Epithelial cell of proximal tubule (primary cell): ENCODE data around the gene FGB. TPM values are rescaled to one million over a fixed set of nuclear protein-coding genes. Genes with fewer than 3 reads are reported as not detected.

Experiments used
- DNase-seq: peaks from one replicate; pipeline ENCODE4 v3.0.0-alpha.2; 2011; ENCODE audit warnings: low read depth
- H3K4me3 ChIP-seq: 2 replicates; pipeline ENCODE4 v1.5.1; 2011; ENCODE audit warnings: low read depth, mild to moderate bottlenecking, low read length
- total RNA-seq: library from RNA; depleted of rRNA; stranded (reverse); fragments of >200 nt; gene quantifications from 2 replicates; pipeline ENCODE4 v1.2.3, GENCODE V29; 2015
- TF ChIP-seq, protein P1 (sequence below): conservative IDR thresholded peaks from 2 replicates; pipeline ENCODE4 v1.5.1; 2012; ENCODE audit warnings: low read depth, mild to moderate bottlenecking, low read length

Gene FGB
- total RNA-seq, 1 donor from 2014 or later = 2.9 TPM

GRCh38 chr4:154578919-154579318 is 16.1 kb downstream of the FGB start:
- DNase-seq = no peak
- no peak overlapping the region for H3K4me3 ChIP-seq
- TF ChIP-seq, protein P1, sequence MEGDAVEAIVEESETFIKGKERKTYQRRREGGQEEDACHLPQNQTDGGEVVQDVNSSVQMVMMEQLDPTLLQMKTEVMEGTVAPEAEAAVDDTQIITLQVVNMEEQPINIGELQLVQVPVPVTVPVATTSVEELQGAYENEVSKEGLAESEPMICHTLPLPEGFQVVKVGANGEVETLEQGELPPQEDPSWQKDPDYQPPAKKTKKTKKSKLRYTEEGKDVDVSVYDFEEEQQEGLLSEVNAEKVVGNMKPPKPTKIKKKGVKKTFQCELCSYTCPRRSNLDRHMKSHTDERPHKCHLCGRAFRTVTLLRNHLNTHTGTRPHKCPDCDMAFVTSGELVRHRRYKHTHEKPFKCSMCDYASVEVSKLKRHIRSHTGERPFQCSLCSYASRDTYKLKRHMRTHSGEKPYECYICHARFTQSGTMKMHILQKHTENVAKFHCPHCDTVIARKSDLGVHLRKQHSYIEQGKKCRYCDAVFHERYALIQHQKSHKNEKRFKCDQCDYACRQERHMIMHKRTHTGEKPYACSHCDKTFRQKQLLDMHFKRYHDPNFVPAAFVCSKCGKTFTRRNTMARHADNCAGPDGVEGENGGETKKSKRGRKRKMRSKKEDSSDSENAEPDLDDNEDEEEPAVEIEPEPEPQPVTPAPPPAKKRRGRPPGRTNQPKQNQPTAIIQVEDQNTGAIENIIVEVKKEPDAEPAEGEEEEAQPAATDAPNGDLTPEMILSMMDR = no peak

GRCh38 chr4:154579927-154580326 is 17.1 kb downstream of the FGB start:
- TF ChIP-seq, protein P1 = no peak
- H3K4me3 ChIP-seq = no peak overlapping the region
- no peak for DNase-seq

DNA sequence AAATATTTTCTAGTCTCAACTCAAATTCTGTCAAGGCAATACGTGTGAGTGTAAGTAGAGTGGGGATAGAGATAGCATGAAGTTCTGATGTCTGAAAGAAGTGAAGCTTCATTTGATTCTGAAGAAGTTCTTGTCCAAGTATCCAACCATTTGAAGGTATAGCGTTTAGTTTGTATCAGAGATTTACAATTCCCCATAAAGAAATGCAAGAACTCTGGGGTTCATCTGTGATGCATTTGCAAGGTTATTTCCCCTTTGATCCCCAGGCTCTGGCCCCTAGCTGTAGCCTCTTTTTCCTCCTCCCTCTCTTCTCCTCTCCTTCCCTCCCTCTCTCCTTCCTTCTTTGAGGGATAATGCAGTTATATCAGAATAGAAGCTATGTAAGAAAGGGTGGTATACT is 19.9 kb downstream of the FGB start:
- TF ChIP-seq, protein P1 = no peak
- DNase-seq = no peak
- no peak overlapping the region for H3K4me3 ChIP-seq

DNA sequence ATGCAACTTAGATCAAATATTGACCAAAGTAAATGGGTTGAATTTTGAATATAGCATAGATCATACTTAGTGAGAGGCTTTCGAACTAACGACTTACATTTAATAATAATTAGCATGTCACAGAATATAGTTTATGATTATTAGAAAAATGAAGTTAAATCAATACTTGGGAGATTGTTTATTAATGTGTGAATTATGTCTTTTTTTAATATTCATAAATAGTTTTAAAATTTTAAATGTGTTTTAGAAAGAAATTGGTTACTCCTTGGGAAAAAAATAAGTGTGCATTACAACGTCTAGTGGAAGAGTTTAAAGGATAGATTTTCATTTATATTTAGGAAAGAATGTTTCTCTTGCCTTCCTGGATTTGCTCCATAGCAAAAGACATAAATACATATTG is 20.4 kb downstream of the FGB start:
- DNase-seq = no peak
- TF ChIP-seq, protein P1 = no peak
- H3K4me3 ChIP-seq = no peak overlapping the region

DNA sequence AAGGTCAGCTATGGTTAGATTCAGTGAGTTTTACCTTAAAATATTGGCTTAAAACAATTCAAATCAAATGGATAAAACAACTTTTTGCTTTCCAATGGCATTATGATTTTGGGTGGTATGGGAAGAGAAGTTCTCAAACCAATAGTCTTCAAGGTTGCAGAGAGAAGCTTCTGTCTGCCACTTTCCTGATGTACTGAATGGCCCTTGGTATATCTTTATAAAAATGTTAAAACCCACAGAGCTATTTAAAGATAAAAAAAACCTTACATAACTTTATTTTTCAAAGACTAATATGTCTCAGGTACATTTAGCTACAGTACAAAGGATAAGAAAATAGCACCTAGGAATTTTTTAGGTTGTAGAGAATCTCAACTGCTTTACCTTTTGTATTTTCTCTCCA is 20.9 kb downstream of the FGB start:
- no peak overlapping the region for H3K4me3 ChIP-seq
- no peak for DNase-seq
- TF ChIP-seq, protein P1 = no peak

DNA sequence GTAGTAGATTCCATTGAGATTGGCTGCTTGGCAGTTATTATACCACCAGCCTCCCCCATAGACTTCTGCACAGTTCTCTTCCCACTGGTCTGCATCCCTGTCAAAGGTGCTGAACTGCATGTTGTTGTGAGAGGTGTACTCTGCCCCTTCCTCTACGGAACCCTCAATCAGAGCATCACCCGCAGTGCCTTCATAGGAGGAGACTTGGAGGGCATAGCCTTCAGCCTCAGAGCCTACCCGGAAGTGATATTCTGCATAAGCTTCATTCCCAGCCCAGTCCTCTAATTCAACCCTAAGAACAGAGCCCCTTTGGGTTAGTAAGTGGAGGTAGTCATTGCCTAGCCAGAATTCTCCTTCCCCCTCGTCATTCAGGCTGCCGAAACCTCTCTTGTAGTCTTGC is 21.4 kb downstream of the FGB start:
- TF ChIP-seq, protein P1 = no peak
- no peak overlapping the region for H3K4me3 ChIP-seq
- DNase-seq = no peak

DNA sequence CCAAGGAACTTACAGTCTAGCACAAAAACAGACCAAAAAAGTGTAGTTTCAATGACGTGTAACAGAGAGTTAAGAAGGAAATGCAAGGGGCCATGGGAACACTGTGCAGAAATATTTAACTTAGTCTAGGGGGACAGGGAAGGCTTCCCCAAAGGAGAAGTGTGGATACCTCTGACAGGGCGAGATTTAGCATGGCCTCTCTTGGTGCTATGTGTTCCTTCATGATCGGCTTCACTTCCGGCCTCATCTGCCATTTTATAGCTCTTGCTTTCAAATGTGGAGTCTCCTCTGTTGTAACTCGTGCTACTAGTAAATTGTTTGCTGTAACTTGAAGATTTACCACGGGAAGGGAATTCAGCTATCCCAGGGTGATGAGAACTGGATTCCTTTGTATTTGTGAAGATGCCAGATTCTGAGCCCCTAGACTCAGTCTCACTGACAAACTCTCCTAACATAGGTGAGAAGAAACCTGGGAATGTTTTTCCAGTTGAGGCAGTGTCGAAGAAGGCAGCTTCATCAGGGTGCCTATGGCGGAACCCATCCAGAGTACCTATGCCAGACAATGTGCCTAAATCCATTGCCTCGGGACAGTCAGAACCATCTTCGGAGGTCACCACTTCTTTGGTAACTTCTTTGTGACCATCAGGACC is 22.7 kb downstream of the FGB start:
- no peak for DNase-seq
- TF ChIP-seq, protein P1 = no peak
- no peak overlapping the region for H3K4me3 ChIP-seq
